ENCODE data around the gene CLEC16A. TPM values are rescaled to one million over a fixed set of nuclear protein-coding genes. Genes with fewer than 3 reads are reported as not detected.
"Not testable (repeated sequence)": the region's sequence is repeated elsewhere in the genome, so short reads cannot be mapped to it uniquely, and the experiment has no call there.

Gene CLEC16A
- total RNA-seq: 38.8 TPM

GRCh38 chr16:10944249-10945064, at the start of gene CLEC16A:
TSS of gene CLEC16A (plus strand) at chr16:10944564. CDS start at chr16:10944718, 154 bp downstream.
- peak; percentile 97 for DNase-seq (ENCODE audit: low spot score)

GRCh38 chr16:10895053-10895946, 49.1 kb upstream of the CLEC16A start:
- DNase-seq (ENCODE audit: low spot score): no peak

- no peak for DNase-seq (ENCODE audit: low spot score)
Measured at GRCh38 chr16:10896165-10896564, 48.2 kb upstream of the CLEC16A start.

- DNase-seq (ENCODE audit: low spot score): no peak
Measured at GRCh38 chr16:10896723-10897122, 47.6 kb upstream of the CLEC16A start.

GRCh38 chr16:10897134-10897533, 47.2 kb upstream of the CLEC16A start:
- DNase-seq (ENCODE audit: low spot score): no peak

- no peak for DNase-seq (ENCODE audit: low spot score)
Measured at GRCh38 chr16:10902999-10903398, 41.4 kb upstream of the CLEC16A start.

GRCh38 chr16:10906482-10906881, 37.9 kb upstream of the CLEC16A start:
- DNase-seq (ENCODE audit: low spot score): no peak

GRCh38 chr16:10906914-10907756, 37.2 kb upstream of the CLEC16A start:
- no peak for DNase-seq (ENCODE audit: low spot score)

GRCh38 chr16:10907757-10908045, 36.7 kb upstream of the CLEC16A start:
- no peak for DNase-seq (ENCODE audit: low spot score)

GRCh38 chr16:10911267-10911666, 33.1 kb upstream of the CLEC16A start:
- no peak for DNase-seq (ENCODE audit: low spot score)

GRCh38 chr16:10916534-10916933, 27.8 kb upstream of the CLEC16A start:
- no peak for DNase-seq (ENCODE audit: low spot score)

- peak; percentile 95 for DNase-seq (ENCODE audit: low spot score)
Measured at GRCh38 chr16:10918294-10919002, 25.9 kb upstream of the CLEC16A start.

GRCh38 chr16:10919003-10919351, 25.4 kb upstream of the CLEC16A start:
- DNase-seq (ENCODE audit: low spot score): no peak

- no peak for DNase-seq (ENCODE audit: low spot score)
Measured at GRCh38 chr16:10920726-10921427, 23.5 kb upstream of the CLEC16A start.

GRCh38 chr16:10921536-10922327, 22.6 kb upstream of the CLEC16A start:
- DNase-seq (ENCODE audit: low spot score): no peak

GRCh38 chr16:10922328-10923145, 21.8 kb upstream of the CLEC16A start:
- no peak for DNase-seq (ENCODE audit: low spot score)

GRCh38 chr16:10923146-10923649, 21.2 kb upstream of the CLEC16A start:
- no peak for DNase-seq (ENCODE audit: low spot score)

GRCh38 chr16:10923650-10924214, 20.6 kb upstream of the CLEC16A start:
- DNase-seq (ENCODE audit: low spot score): peak; percentile 70

GRCh38 chr16:10925285-10925684, 19.1 kb upstream of the CLEC16A start:
- not testable (repeated sequence) for DNase-seq (ENCODE audit: low spot score)
